Mucosa of stomach (tissue), 1 donor: ENCODE data around the gene MAN2B2.

Experiments
- H3K27me3 ChIP-seq: one replicate; pipeline ENCODE4 v1.7.0; 2013; ENCODE audit warnings: mild to moderate bottlenecking, low read length; ENCODE audit not compliant: control insufficient read depth, insufficient read depth
- H3K36me3 ChIP-seq: one replicate; pipeline ENCODE4 v1.7.0; 2013; ENCODE audit warnings: low read length; ENCODE audit not compliant: control insufficient read depth, insufficient read depth
- H3K4me1 ChIP-seq: one replicate; pipeline ENCODE4 v1.7.0; 2013; ENCODE audit warnings: mild to moderate bottlenecking, low read length; ENCODE audit not compliant: control insufficient read depth, insufficient read depth
- H3K4me3 ChIP-seq: one replicate; pipeline ENCODE4 v1.7.0; 2013; ENCODE audit warnings: low read length
- H3K9ac ChIP-seq: one replicate; pipeline ENCODE4 v1.7.0; 2013; ENCODE audit warnings: mild to moderate bottlenecking, low read length, moderate library complexity
- H3K9me3 ChIP-seq: one replicate; pipeline ENCODE4 v1.7.0; 2013; ENCODE audit warnings: mild to moderate bottlenecking, low read length, moderate library complexity; ENCODE audit not compliant: control insufficient read depth
- donor health status: Pancreatic carcinoma.

Gene MAN2B2

GRCh38 chr4:6591781-6592180, 16.8 kb downstream of the MAN2B2 start:
- H3K9ac ChIP-seq = no peak overlapping the region
- no peaks in the 10 kb centered on the region for H3K4me1 ChIP-seq
- no peaks in the 10 kb centered on the region for H3K27me3 ChIP-seq
- peaks cover 8% of the 10 kb centered on the region for H3K36me3 ChIP-seq
- H3K9me3 ChIP-seq = no peaks in the 10 kb centered on the region
- H3K4me3 ChIP-seq = no peak overlapping the region

GRCh38 chr4:6592804-6593563, 18.0 kb downstream of the MAN2B2 start:
- Histone ChIP-seq H3K9me3 (no peaks in the 10 kb centered on the region), H3K4me3 (no peak overlapping the region), H3K36me3 (peaks cover 8% of the 10 kb centered on the region), H3K9ac (no peak overlapping the region), H3K4me1 (no peaks in the 10 kb centered on the region), H3K27me3 (no peaks in the 10 kb centered on the region)

- Histone ChIP-seq H3K4me1 (no peaks in the 10 kb centered on the region), H3K36me3 (peaks cover 8% of the 10 kb centered on the region), H3K4me3 (no peak overlapping the region), H3K9me3 (no peaks in the 10 kb centered on the region), H3K9ac (no peak overlapping the region), H3K27me3 (no peaks in the 10 kb centered on the region)
Measured at GRCh38 chr4:6594341-6594740, 19.4 kb downstream of the MAN2B2 start.

GRCh38 chr4:6594826-6595355, 19.9 kb downstream of the MAN2B2 start:
- no peaks in the 10 kb centered on the region for H3K4me1 ChIP-seq

GRCh38 chr4:6595897-6596537, 21.0 kb downstream of the MAN2B2 start:
- Histone ChIP-seq H3K9me3 (no peaks in the 10 kb centered on the region), H3K27me3 (no peaks in the 10 kb centered on the region), H3K4me1 (no peaks in the 10 kb centered on the region), H3K9ac (no peak overlapping the region), H3K36me3 (peaks cover 8% of the 10 kb centered on the region), H3K4me3 (no peak overlapping the region)

More at GRCh38 chr4:6594826-6595355, 19.9 kb downstream of the MAN2B2 start:
- H3K36me3 ChIP-seq = peaks cover 8% of the 10 kb centered on the region
- H3K9me3 ChIP-seq = no peaks in the 10 kb centered on the region
- no peak overlapping the region for H3K9ac ChIP-seq
- H3K4me3 ChIP-seq = no peak overlapping the region
- H3K27me3 ChIP-seq = no peaks in the 10 kb centered on the region

- no peaks in the 10 kb centered on the region for H3K9me3 ChIP-seq
- peaks cover 8% of the 10 kb centered on the region for H3K36me3 ChIP-seq
- no peaks in the 10 kb centered on the region for H3K4me1 ChIP-seq
- H3K9ac ChIP-seq = no peak overlapping the region
- no peaks in the 10 kb centered on the region for H3K27me3 ChIP-seq
- no peak overlapping the region for H3K4me3 ChIP-seq
Measured at GRCh38 chr4:6596948-6597347, 22.0 kb downstream of the MAN2B2 start.

GRCh38 chr4:6598127-6598526, 23.1 kb downstream of the MAN2B2 start:
- Histone ChIP-seq H3K36me3 (peaks cover 8% of the 10 kb centered on the region), H3K9me3 (no peaks in the 10 kb centered on the region)

GRCh38 chr4:6598641-6599040, 23.7 kb downstream of the MAN2B2 start:
- Histone ChIP-seq H3K4me1 (no peaks in the 10 kb centered on the region), H3K27me3 (no peaks in the 10 kb centered on the region), H3K9ac (no peak overlapping the region), H3K9me3 (no peaks in the 10 kb centered on the region), H3K4me3 (no peak overlapping the region), H3K36me3 (peaks cover 8% of the 10 kb centered on the region)

More at GRCh38 chr4:6598127-6598526, 23.1 kb downstream of the MAN2B2 start:
- no peaks in the 10 kb centered on the region for H3K27me3 ChIP-seq
- H3K9ac ChIP-seq = no peak overlapping the region
- H3K4me3 ChIP-seq = no peak overlapping the region
- H3K4me1 ChIP-seq = no peaks in the 10 kb centered on the region

- Histone ChIP-seq H3K4me3 (no peak overlapping the region), H3K4me1 (no peaks in the 10 kb centered on the region), H3K9me3 (no peaks in the 10 kb centered on the region), H3K36me3 (peaks cover 10% of the 10 kb centered on the region), H3K9ac (no peak overlapping the region), H3K27me3 (no peaks in the 10 kb centered on the region)
Measured at GRCh38 chr4:6601661-6602250, 26.8 kb downstream of the MAN2B2 start.

GRCh38 chr4:6602289-6602688, 27.3 kb downstream of the MAN2B2 start:
- Histone ChIP-seq H3K27me3 (no peaks in the 10 kb centered on the region), H3K9me3 (no peaks in the 10 kb centered on the region), H3K4me1 (no peaks in the 10 kb centered on the region), H3K4me3 (no peak overlapping the region), H3K36me3 (peaks cover 10% of the 10 kb centered on the region), H3K9ac (no peak overlapping the region)

- Histone ChIP-seq H3K36me3 (peaks cover 10% of the 10 kb centered on the region), H3K27me3 (no peaks in the 10 kb centered on the region), H3K9me3 (no peaks in the 10 kb centered on the region), H3K4me1 (no peaks in the 10 kb centered on the region), H3K9ac (no peak overlapping the region), H3K4me3 (no peak overlapping the region)
Measured at GRCh38 chr4:6603128-6603527, 28.1 kb downstream of the MAN2B2 start.

- H3K27me3 ChIP-seq = no peaks in the 10 kb centered on the region
- H3K9ac ChIP-seq = no peak overlapping the region
- H3K4me3 ChIP-seq = no peak overlapping the region
- H3K4me1 ChIP-seq = no peaks in the 10 kb centered on the region
- peaks cover 16% of the 10 kb centered on the region for H3K36me3 ChIP-seq
- no peaks in the 10 kb centered on the region for H3K9me3 ChIP-seq
Measured at GRCh38 chr4:6605114-6605513, 30.1 kb downstream of the MAN2B2 start.
